HEK293T (cell line): ENCODE measurements around the gene MUL1.

ENCODE experiments used
- ARNT ChIP-seq: fragments of 450-650 bp; IDR thresholded peaks from 2 replicates; pipeline ENCODE4 v1.6.1; 2017; ENCODE audit warnings: mild to moderate bottlenecking
- BHLHE40 ChIP-seq: fragments of 450-650 bp; IDR thresholded peaks from 2 replicates; pipeline ENCODE4 v1.6.1; 2016; ENCODE audit warnings: mild to moderate bottlenecking, moderate library complexity, borderline replicate concordance
- ELF4 ChIP-seq: fragments of 450-650 bp; IDR thresholded peaks from 2 replicates; pipeline ENCODE4 v1.6.1; 2017; ENCODE audit warnings: antibody characterized with exemption
- FOXA1 ChIP-seq: fragments of 450-650 bp; IDR thresholded peaks from 2 replicates; pipeline ENCODE4 v1.6.1; 2016; ENCODE audit warnings: mild to moderate bottlenecking
- FOXM1 ChIP-seq: fragments of 450-650 bp; IDR thresholded peaks from 2 replicates; pipeline ENCODE4 v1.6.1; 2017; ENCODE audit warnings: mild to moderate bottlenecking, borderline replicate concordance
- HDGF ChIP-seq: fragments of 450-650 bp; IDR thresholded peaks from 2 replicates; pipeline ENCODE4 v1.6.1; 2017; ENCODE audit warnings: antibody characterized with exemption, borderline replicate concordance
- L3MBTL2 ChIP-seq: fragments of 450-650 bp; conservative IDR thresholded peaks from 2 replicates; pipeline ENCODE4 v1.6.1; 2016; ENCODE audit warnings: mild to moderate bottlenecking
- NFRKB ChIP-seq: fragments of 450-650 bp; IDR thresholded peaks from 2 replicates; pipeline ENCODE4 v1.6.1; 2016; ENCODE audit warnings: mild to moderate bottlenecking, moderate library complexity
- PKNOX1 ChIP-seq: fragments of 450-650 bp; IDR thresholded peaks from 2 replicates; pipeline ENCODE4 v1.6.1; 2016
- SP1 ChIP-seq: fragments of 450-650 bp; IDR thresholded peaks from 2 replicates; pipeline ENCODE4 v1.6.1; 2017
- SUZ12 ChIP-seq: fragments of 450-650 bp; IDR thresholded peaks from 2 replicates; pipeline ENCODE4 v1.6.1; 2016; ENCODE audit warnings: mild to moderate bottlenecking
- TARDBP ChIP-seq: fragments of 450-650 bp; IDR thresholded peaks from 2 replicates; pipeline ENCODE4 v1.6.1; 2016

GRCh38 chr1:20507248-20507563, 745 bp downstream of the MUL1 start:
- no peak for TF ChIP-seq BHLHE40
- TF ChIP-seq TARDBP, result no peak
- no peak for TF ChIP-seq HDGF
- no peak for TF ChIP-seq SP1
- TF ChIP-seq L3MBTL2, result no peak
- no peak for TF ChIP-seq ELF4
- no peak for TF ChIP-seq PKNOX1
- TF ChIP-seq NFRKB, result no peak
- TF ChIP-seq FOXA1, result no peak
- TF ChIP-seq ARNT, result no peak
- no peak for TF ChIP-seq SUZ12
- TF ChIP-seq FOXM1, result no peak
